Renal cortical epithelial cell (primary cell): ENCODE measurements around the gene RAB2B. TPM values are rescaled to one million over a fixed set of nuclear protein-coding genes. Genes with fewer than 3 reads are reported as not detected.
A peak's percentile ranks its signal among the peaks of the same experiment; 100 is the strongest.

Experiments
- DNase-seq: peaks from one replicate; pipeline ENCODE4 v3.0.0-alpha.2; 2011; ENCODE audit warnings: low read depth
- total RNA-seq: library from RNA; depleted of rRNA; stranded (reverse); fragments of >200 nt; gene quantifications from 2 replicates; pipeline ENCODE4 v1.2.3, GENCODE V29; 2014

RAB2B gene
- 25.2 and 32.1 TPM in 2 replicates for total RNA-seq

GRCh38 chr14:21476925-21477681 lies at the start of gene RAB2B, which contains the start of gene TOX4:
Gene RAB2B, minus strand, starts transcription at chr14:21476959. Its CDS starts 87 bp downstream, at chr14:21476872.
Gene TOX4, plus strand, starts transcription at chr14:21477195. Its CDS starts 84 bp downstream, at chr14:21477279.
- DNase-seq: peak; percentile 97

- DNase-seq: peak; percentile 69
Observed at GRCh38 chr14:21525962-21526671, 49.4 kb upstream of the RAB2B start, which contains the start of gene SALL2. Gene SALL2, minus strand, starts transcription at chr14:21526346. Its CDS starts 219 bp downstream, at chr14:21526127.

GRCh38 chr14:21525571-21525961 lies 48.8 kb upstream of the RAB2B start:
- DNase-seq: peak; percentile 14

GRCh38 chr14:21524575-21525490 lies 48.1 kb upstream of the RAB2B start:
- DNase-seq: no peak

- DNase-seq: no peak
Observed at GRCh38 chr14:21523203-21523602, 46.4 kb upstream of the RAB2B start.

GRCh38 chr14:21521501-21521900 lies 44.7 kb upstream of the RAB2B start:
- peak; percentile 65 for DNase-seq

- no peak for DNase-seq
Observed at GRCh38 chr14:21520767-21521166, 44.0 kb upstream of the RAB2B start.

- DNase-seq: no peak
Observed at GRCh38 chr14:21518725-21519124, 42.0 kb upstream of the RAB2B start.

- no peak for DNase-seq
Observed at GRCh38 chr14:21514341-21514740, 37.6 kb upstream of the RAB2B start.

GRCh38 chr14:21510735-21511657 lies 34.2 kb upstream of the RAB2B start, which contains the start of gene METTL3:
Gene METTL3, minus strand, starts transcription at chr14:21511340. Its CDS starts 117 bp downstream, at chr14:21511223.
- DNase-seq: peak; percentile 99

- no peak for DNase-seq
Observed at GRCh38 chr14:21509432-21510143, 32.8 kb upstream of the RAB2B start.

- DNase-seq: no peak
Observed at GRCh38 chr14:21506557-21506956, 29.8 kb upstream of the RAB2B start.

GRCh38 chr14:21505012-21505553 lies 28.3 kb upstream of the RAB2B start:
- DNase-seq: no peak

- DNase-seq: no peak
Observed at GRCh38 chr14:21503376-21503775, 26.6 kb upstream of the RAB2B start.

GRCh38 chr14:21501568-21501967 lies 24.8 kb upstream of the RAB2B start:
- no peak for DNase-seq

GRCh38 chr14:21498540-21499526 lies 22.1 kb upstream of the RAB2B start:
- peak; percentile 65 for DNase-seq

- no peak for DNase-seq
Observed at GRCh38 chr14:21496453-21496852, 19.7 kb upstream of the RAB2B start.
